Measurements from ENCODE around the gene MYH9.
A peak's percentile ranks its signal among the peaks of the same experiment; 100 is the strongest.

Gene MYH9

GRCh38 chr22:36232715-36233401 lies 154.9 kb downstream of the MYH9 start:
- Mint-ChIP-seq H3K27ac (peak overlapping the region; percentile 56), H3K36me3 (peaks cover 90% of the 10 kb centered on the region), H3K9me3 (peaks cover 10% of the 10 kb centered on the region), H3K4me1 (peaks cover 54% of the 10 kb centered on the region), H3K4me3 (no peak overlapping the region), H3K27me3 (no peaks in the 10 kb centered on the region)
- CTCF ChIA-PET: no interaction called here
- DNase-seq: no peak

Measured in activated naive CD4-positive, alpha-beta T cell treated with anti-CD3 and anti-CD28 coated beads, Interleukin-2, amount 10 ng/mL, durations not matched to agents 7 days and 5 days (primary cell).